MM.1S (cell line): ENCODE data around the gene RGL3.

ENCODE experiments used
- DNase-seq: peaks from one replicate; pipeline ENCODE4 v3.0.0-alpha.2; 2015
- H2AFZ ChIP-seq: fragments of 300-600 bp; sonication (generic); 2 replicates; pipeline ENCODE4 v1.6.0; 2016; ENCODE audit warnings: antibody characterized with exemption, low read length
- H3F3A ChIP-seq: fragments of 300-600 bp; sonication (generic); 2 replicates; pipeline ENCODE4 v1.6.1; 2016; ENCODE audit warnings: mild to moderate bottlenecking, antibody characterized with exemption, low read length, moderate library complexity, mixed read lengths; ENCODE audit not compliant: insufficient read depth
- H3K27ac ChIP-seq: fragments of 300-600 bp; sonication (generic); 2 replicates; pipeline ENCODE4 v1.5.1; 2016; ENCODE audit warnings: mild to moderate bottlenecking, low read length
- H3K27me3 ChIP-seq: fragments of 300-600 bp; sonication (generic); replicated peaks from 2 replicates; pipeline ENCODE4 v1.6.0; 2016; ENCODE audit warnings: low read length; ENCODE audit not compliant: insufficient read depth
- H3K36me3 ChIP-seq: fragments of 300-600 bp; sonication (generic); replicated peaks from 2 replicates; pipeline ENCODE4 v1.6.1; 2016; ENCODE audit warnings: mild to moderate bottlenecking, low read length, mixed read lengths; ENCODE audit not compliant: insufficient read depth
- H3K4me1 ChIP-seq: fragments of 300-600 bp; sonication (generic); 2 replicates; pipeline ENCODE4 v1.6.1; 2016; ENCODE audit warnings: low read length, mixed read lengths
- H3K4me2 ChIP-seq: fragments of 300-600 bp; sonication (generic); 2 replicates; pipeline ENCODE4 v1.6.0; 2016; ENCODE audit warnings: low read depth, low read length
- H3K4me3 ChIP-seq: fragments of 300-600 bp; sonication (generic); 2 replicates; pipeline ENCODE4 v1.5.1; 2016; ENCODE audit warnings: low read length, mixed read lengths
- H3K79me2 ChIP-seq: fragments of 300-600 bp; sonication (generic); 2 replicates; pipeline ENCODE4 v1.6.1; 2016; ENCODE audit warnings: mixed run types, low read length, mixed read lengths
- H3K9ac ChIP-seq: fragments of 300-600 bp; sonication (generic); 2 replicates; pipeline ENCODE4 v1.6.1; 2016; ENCODE audit warnings: low read length, mixed read lengths
- H3K9me2 ChIP-seq: fragments of 300-600 bp; sonication (generic); replicated peaks from 2 replicates; pipeline ENCODE4 v1.6.1; 2016; ENCODE audit warnings: mild to moderate bottlenecking, low read length, mixed read lengths; ENCODE audit not compliant: insufficient read depth
- H3K9me3 ChIP-seq: fragments of 300-600 bp; sonication (generic); replicated peaks from 2 replicates; pipeline ENCODE4 v1.6.1; 2016; ENCODE audit warnings: mild to moderate bottlenecking, low read length, mixed read lengths; ENCODE audit not compliant: insufficient read depth
- H4K20me1 ChIP-seq: fragments of 300-600 bp; sonication (generic); 2 replicates; pipeline ENCODE4 v1.6.1; 2016; ENCODE audit warnings: mild to moderate bottlenecking, low read length, moderate library complexity, mixed read lengths; ENCODE audit not compliant: insufficient read depth
- EZH2 ChIP-seq: fragments of 300-600 bp; sonication (generic); optimal IDR thresholded peaks from 2 replicates; pipeline ENCODE3; 2017; ENCODE audit warnings: low read depth, mild to moderate bottlenecking, antibody characterized with exemption, low read length, mixed read lengths
- EZH2phosphoT487 ChIP-seq: fragments of 300-600 bp; sonication (generic); IDR thresholded peaks from 2 replicates; pipeline ENCODE4 v1.6.1; 2018; ENCODE audit warnings: antibody characterized with exemption, low read length
- TF ChIP-seq, protein P1 (sequence below): fragments of 300-600 bp; sonication (generic); IDR thresholded peaks from 2 replicates; pipeline ENCODE4 v1.5.1; 2016; ENCODE audit warnings: antibody characterized with exemption, low read length, mixed read lengths

RGL3 gene

DNA sequence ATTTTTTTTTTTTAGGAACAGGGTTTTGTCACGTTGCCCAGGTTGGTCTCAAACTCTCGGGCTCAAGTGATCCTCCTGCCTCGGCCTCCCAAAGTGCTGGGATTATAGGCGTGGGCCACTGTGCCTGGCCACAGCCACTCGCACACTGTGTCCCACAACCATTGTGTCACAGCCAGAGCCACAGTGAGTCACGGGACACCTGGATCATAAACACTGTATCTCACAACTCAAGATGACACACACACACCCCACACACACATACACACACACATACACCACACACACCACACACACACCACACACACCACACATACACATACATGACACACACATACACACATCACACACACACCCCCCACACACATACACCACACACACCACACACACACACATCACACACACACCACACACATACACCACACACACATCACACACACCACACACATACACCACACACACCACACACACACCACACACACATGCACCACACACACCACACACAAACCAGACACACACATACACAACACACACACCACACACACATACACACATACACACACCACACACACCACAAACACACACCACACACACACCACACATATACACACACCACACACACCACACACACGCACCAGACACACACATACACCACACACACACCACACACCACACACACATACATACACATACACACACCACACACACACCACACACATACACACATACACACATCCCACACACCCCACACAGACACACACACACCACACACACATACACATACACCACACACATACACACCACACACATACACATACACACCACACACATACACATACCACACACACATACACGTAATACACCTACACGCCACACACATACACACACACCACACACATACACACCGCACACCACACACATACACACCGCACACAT lies 45.5 kb upstream of the RGL3 start:
- Histone ChIP-seq H3K9me2 (no peaks in the 10 kb centered on the region), H3K36me3 (no peaks in the 10 kb centered on the region), H3K79me2 (no peaks in the 10 kb centered on the region), H3F3A (no peaks in the 10 kb centered on the region), H3K27ac (no peak overlapping the region), H3K27me3 (peaks cover 49% of the 10 kb centered on the region), H2AFZ (no peak overlapping the region), H4K20me1 (no peaks in the 10 kb centered on the region), H3K4me1 (no peaks in the 10 kb centered on the region), H3K4me2 (no peak overlapping the region), H3K4me3 (no peak overlapping the region), H3K9ac (no peak overlapping the region), H3K9me3 (no peaks in the 10 kb centered on the region)
- DNase-seq: no peak
- TF ChIP-seq EZH2 (no peak), EZH2phosphoT487 (no peak)
- TF ChIP-seq, protein P1, sequence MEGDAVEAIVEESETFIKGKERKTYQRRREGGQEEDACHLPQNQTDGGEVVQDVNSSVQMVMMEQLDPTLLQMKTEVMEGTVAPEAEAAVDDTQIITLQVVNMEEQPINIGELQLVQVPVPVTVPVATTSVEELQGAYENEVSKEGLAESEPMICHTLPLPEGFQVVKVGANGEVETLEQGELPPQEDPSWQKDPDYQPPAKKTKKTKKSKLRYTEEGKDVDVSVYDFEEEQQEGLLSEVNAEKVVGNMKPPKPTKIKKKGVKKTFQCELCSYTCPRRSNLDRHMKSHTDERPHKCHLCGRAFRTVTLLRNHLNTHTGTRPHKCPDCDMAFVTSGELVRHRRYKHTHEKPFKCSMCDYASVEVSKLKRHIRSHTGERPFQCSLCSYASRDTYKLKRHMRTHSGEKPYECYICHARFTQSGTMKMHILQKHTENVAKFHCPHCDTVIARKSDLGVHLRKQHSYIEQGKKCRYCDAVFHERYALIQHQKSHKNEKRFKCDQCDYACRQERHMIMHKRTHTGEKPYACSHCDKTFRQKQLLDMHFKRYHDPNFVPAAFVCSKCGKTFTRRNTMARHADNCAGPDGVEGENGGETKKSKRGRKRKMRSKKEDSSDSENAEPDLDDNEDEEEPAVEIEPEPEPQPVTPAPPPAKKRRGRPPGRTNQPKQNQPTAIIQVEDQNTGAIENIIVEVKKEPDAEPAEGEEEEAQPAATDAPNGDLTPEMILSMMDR: no peak

DNA sequence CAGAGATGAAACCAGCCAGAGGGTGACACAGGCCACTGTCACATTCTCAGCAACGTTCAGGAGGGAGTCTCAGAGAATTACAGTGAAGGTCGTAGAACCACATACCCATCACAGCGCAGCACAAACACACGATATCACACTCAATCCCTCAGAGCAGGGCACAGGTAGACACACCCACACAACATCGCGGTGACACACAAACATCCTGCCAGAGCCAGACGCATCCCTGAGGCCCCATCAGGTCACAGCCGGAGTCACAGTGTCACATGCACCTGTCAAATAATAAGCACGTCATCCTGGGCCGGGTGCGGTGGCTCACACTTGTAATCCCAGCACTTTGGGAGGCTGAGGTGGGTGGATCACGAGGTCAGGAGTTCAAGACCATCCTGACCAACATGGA lies 44.3 kb upstream of the RGL3 start:
- Histone ChIP-seq H3K4me2 (no peak overlapping the region), H4K20me1 (no peaks in the 10 kb centered on the region), H3K4me3 (no peak overlapping the region), H3K27me3 (peaks cover 47% of the 10 kb centered on the region), H3K9ac (no peak overlapping the region), H3K36me3 (no peaks in the 10 kb centered on the region), H3K9me3 (no peaks in the 10 kb centered on the region), H2AFZ (no peak overlapping the region), H3K79me2 (no peaks in the 10 kb centered on the region), H3K27ac (no peak overlapping the region), H3F3A (no peaks in the 10 kb centered on the region), H3K4me1 (no peaks in the 10 kb centered on the region), H3K9me2 (no peaks in the 10 kb centered on the region)
- no peak for TF ChIP-seq EZH2phosphoT487
- no peak for TF ChIP-seq EZH2
- TF ChIP-seq, protein P1: no peak
- no peak for DNase-seq

DNA sequence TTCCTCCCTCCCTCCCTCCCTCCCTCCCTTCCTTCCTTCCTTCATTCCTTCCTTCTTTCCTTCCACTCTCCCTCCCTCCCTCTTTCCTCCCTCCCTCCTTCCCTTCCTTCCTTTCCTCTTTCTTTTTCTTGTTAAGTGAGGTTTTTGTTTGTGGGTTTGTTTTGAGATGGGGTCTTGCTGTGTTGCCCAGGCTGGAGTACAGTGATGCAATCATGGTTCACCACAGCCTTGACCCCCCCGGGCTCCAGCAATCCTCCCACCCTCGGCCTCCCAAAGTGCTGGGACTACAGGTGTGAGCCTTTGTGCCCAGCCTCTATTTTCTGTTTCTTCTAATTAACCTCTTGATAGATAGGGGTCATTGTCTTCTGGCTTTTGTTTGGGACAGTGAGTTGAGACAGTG lies 42.3 kb upstream of the RGL3 start:
- Histone ChIP-seq H3K4me2 (no peak overlapping the region), H3K4me1 (no peaks in the 10 kb centered on the region), H3K4me3 (no peak overlapping the region), H2AFZ (no peak overlapping the region), H3K9me2 (no peaks in the 10 kb centered on the region), H3F3A (no peaks in the 10 kb centered on the region), H3K27me3 (peaks cover 48% of the 10 kb centered on the region), H3K9ac (no peak overlapping the region), H3K79me2 (no peaks in the 10 kb centered on the region), H3K27ac (no peak overlapping the region), H3K36me3 (no peaks in the 10 kb centered on the region), H4K20me1 (no peaks in the 10 kb centered on the region), H3K9me3 (no peaks in the 10 kb centered on the region)
- TF ChIP-seq EZH2phosphoT487 (no peak), EZH2 (no peak)
- TF ChIP-seq, protein P1: no peak
- DNase-seq: no peak
